Coronary artery (tissue), 2 donors: ENCODE results near the gene DYRK1B.

Experiments
- DNase-seq: peaks from one replicate; pipeline ENCODE4 v3.0.0-alpha.2; 2017; ENCODE audit warnings: low spot score
- H3K27ac ChIP-seq, 2 donors: fragments of 200-600 bp; sonication (generic); one replicate each; pipeline ENCODE4 v1.5.1; 2016 to 2019
- H3K4me3 ChIP-seq: fragments of 200-600 bp; sonication (generic); 2 replicates; pipeline ENCODE4 v1.5.1; 2016; ENCODE audit warnings: mild to moderate bottlenecking, moderate library complexity
- TF ChIP-seq, protein P1 (sequence below): fragments of 200-600 bp; sonication (generic); IDR thresholded peaks from one replicate; pipeline ENCODE4 v1.5.1; 2019; ENCODE audit warnings: antibody characterized with exemption

Gene DYRK1B

GRCh38 chr19:39834287-39834841 is 402 bp upstream of the DYRK1B start:
- H3K27ac ChIP-seq, result peak overlapping the region; percentile 90 to 93
- TF ChIP-seq, protein P1, sequence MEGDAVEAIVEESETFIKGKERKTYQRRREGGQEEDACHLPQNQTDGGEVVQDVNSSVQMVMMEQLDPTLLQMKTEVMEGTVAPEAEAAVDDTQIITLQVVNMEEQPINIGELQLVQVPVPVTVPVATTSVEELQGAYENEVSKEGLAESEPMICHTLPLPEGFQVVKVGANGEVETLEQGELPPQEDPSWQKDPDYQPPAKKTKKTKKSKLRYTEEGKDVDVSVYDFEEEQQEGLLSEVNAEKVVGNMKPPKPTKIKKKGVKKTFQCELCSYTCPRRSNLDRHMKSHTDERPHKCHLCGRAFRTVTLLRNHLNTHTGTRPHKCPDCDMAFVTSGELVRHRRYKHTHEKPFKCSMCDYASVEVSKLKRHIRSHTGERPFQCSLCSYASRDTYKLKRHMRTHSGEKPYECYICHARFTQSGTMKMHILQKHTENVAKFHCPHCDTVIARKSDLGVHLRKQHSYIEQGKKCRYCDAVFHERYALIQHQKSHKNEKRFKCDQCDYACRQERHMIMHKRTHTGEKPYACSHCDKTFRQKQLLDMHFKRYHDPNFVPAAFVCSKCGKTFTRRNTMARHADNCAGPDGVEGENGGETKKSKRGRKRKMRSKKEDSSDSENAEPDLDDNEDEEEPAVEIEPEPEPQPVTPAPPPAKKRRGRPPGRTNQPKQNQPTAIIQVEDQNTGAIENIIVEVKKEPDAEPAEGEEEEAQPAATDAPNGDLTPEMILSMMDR, result no peak
- DNase-seq, result no peak
- peak overlapping the region; percentile 95 for H3K4me3 ChIP-seq

DNA sequence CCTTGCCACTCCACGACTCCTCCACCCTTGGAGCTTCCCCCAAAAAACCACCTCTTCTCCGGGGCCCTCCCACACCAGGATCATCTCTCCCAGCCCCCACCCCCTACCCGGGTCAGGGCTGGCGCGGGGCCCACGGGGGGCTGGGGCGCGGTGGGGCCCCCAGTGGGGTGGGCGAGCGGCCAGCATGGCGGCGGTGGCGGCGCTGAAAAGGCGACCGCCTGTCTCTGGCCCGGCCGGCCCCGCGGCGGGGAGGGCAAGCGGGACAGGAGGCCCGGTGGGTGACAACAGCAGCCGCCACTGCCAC is 850 bp downstream of the DYRK1B start:
- H3K27ac ChIP-seq, result peak overlapping the region; percentile 90 to 93
- DNase-seq, result no peak
- H3K4me3 ChIP-seq, result peak overlapping the region; percentile 95
- TF ChIP-seq, protein P1, result no peak

DNA sequence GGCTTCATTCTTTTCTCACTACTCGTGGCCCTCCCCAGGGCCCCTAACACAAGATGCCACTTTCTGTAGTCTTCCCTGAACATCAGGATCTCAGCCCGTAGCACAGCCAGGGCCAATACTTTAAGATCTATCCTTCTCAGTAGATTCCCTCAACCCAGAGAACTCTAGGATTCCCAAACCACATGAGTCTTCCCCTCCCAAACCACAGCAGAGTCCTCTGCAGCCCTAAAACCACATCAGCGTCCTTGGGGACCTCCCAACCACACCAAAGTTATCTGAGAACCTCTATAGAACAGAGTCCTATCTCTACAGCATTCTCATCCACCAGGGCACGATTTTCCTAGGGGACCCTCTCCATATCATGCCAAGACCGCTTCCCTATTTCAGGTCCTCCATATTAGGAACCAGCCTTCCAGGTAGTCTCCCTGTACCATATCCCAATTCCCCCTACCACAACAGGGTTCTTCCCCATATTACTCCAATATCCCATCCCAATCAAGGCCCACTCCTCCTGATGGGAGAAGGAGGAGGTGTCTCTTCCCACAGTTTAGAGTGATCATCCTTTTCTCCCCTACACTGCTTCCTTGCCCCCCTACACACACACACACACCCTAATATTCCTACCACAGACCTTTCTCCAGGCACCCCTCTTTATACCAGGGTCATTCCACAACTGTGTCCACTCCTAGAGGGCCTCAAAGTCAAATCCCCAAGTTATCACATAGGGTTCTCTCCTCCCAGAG is 1.4 kb downstream of the DYRK1B start:
- no peak for DNase-seq
- H3K27ac ChIP-seq, result peak overlapping the region; percentile 90 to 93
- H3K4me3 ChIP-seq, result peak overlapping the region; percentile 95
- TF ChIP-seq, protein P1, result no peak

- no peak overlapping the region for H3K27ac ChIP-seq
- no peak for DNase-seq
- H3K4me3 ChIP-seq, result no peak overlapping the region
- TF ChIP-seq, protein P1, result no peak
Measured at GRCh38 chr19:39831679-39832078, 2.3 kb downstream of the DYRK1B start.

DNA sequence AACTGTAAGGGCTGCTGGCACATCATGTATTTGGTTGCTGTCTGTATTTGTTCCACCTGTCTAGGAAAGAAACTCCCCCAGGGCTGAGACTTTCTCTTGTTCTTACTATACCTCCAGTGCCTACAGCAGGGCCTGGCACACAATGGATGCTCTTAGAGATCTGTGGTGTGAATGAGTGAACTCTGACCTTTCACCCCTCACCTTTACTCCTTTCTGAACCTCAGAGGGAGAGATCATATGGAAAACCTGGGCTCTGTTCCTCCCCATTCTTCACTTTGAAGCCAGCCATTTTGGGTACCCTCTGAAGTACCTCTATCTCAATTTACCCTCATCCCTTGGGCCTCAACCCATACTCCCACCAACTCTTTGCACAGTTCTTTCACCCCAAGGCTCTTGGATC is 3.1 kb downstream of the DYRK1B start:
- Histone ChIP-seq H3K27ac (no peak overlapping the region), H3K4me3 (no peak overlapping the region)
- TF ChIP-seq, protein P1, result no peak
- no peak for DNase-seq

GRCh38 chr19:39830406-39830805 is 3.6 kb downstream of the DYRK1B start:
- Histone ChIP-seq H3K4me3 (no peak overlapping the region), H3K27ac (no peak overlapping the region)
- TF ChIP-seq, protein P1, result no peak
- DNase-seq, result no peak

- Histone ChIP-seq H3K4me3 (no peak overlapping the region), H3K27ac (no peak overlapping the region)
- no peak for DNase-seq
- TF ChIP-seq, protein P1, result no peak
Measured at GRCh38 chr19:39829702-39830275, 4.2 kb downstream of the DYRK1B start.
